ENCODE data around the gene CD82.
"Not testable (repeated sequence)": the region's sequence is repeated elsewhere in the genome, so short reads cannot be mapped to it uniquely, and the experiment has no call there.

Gene CD82

DNA sequence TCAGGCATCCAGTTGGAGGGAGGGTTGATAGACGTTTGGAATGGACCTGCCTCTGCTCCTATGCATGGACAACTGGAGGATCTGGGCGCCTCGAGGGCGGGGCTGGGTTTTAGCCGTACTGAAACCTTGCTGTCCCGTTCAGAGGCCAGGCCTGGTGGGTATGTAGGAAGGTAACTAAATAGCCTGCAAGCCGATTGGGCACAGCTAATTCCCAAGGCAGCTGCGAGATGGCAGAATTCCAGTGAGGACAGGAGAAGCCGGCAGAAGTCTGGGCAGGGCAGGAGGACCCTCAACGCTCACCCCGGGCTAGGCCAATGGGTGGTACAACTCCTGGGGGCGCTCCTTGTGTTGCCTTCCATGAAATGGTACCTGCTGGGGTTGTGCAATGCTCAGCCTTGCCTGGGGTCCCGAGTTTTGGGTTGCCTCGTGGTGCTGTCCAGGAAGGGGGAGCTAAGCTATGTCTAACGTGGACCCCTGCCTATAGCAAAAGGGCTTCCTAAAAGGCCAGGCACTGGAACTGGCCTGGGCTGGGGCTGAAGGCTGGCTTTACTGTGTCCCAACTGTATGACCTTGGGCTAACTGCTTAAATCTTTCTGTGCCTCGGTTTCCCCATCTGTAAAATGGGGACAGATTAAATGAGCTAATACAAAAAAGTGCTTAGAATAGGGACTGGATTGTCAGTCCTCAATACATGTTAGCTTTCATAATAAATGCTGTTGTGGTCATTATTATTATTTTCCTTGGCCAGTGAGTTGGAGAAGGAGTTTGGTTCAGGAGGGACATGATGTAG lies 30.1 kb upstream of the CD82 start:
- DNase-seq: no peak

DNA sequence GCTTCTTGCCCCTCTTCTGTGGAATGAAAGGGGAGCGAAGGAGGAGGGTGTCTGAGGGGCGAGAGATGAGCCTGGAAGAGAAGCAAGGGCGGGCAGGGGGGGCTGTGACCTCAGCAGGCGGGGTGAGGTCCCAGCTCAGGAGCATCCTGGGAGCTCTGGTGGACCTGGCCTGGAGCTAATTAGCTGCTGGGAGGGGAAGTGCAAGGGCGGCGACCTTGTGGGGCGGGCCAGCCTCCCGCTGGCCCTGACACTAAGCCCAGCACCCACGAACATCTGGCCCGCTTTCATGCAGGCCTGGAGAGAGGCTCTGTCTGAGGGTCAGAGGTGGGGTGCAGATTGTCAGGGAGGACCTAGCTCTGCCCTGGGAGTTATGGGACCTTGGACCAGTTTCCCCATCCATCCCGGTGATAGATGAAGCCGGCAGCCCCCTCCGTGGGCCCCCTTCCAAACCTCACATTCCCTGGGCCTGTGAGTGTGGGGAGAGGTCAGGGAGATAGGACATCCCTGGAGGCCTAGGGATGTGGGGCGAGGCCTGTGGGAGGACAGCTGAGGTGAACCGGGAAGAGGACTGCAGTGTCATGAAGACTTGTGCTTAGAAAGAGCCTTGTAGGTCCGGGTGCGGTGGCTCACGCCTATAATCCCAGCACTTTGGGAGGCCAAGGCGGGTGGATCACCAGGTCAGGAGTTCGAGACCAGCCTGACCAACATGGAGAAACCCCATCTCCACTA lies 28.5 kb upstream of the CD82 start:
- no peak for DNase-seq

DNA sequence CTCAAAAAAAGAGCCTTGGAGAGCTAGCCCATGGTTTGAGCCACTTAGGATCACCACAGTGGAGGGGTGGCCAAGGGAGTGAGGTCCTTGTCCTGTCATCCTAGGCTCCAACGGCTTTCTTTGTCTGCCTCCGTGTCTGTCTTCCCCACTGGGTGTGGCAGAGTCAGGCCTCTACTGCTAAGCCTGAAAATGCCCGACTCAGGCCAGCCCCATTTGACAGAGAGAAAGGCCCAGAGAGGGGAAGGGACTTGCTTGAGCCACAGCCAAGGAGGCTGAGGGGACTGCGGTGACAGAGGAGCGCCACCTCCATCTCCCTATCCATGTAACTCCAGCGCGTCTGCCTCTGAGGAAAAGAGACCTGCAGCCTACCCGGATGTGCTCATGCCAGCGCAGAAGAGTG lies 27.8 kb upstream of the CD82 start:
- no peak for DNase-seq

DNA sequence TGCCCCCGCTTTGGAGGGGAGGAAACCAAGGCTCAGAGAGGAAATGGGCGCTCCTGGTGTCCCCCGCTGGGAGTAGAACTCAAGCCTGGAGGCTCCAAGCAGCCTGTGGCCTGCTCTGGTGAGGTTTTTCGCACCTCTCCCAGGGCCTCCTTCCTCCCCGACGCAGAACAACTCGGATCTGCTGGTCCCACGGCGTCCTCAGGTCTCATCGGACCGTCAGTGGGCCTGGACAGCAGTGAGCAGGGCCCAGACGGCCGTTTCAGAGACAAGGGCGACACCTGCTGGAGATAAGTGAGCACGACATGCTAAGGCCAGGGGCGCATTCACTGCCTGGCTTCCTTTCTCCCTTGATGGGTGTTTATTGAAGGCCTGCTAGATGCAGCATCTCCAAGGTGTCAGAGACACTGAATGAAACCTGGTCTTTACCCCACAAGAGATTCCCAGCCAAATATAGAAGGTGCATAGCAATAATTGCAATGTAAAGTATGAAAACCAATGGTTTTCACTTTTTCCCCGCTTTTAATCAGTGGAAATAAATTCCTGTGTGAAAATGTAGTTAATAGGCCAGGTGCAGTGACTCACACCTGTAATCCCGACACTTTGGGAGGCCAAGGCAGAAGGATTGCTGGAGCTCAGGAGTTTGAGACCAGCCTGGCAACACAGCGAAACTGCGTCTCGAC lies 26.9 kb upstream of the CD82 start:
- peak; percentile 52 to 53 for DNase-seq

DNA sequence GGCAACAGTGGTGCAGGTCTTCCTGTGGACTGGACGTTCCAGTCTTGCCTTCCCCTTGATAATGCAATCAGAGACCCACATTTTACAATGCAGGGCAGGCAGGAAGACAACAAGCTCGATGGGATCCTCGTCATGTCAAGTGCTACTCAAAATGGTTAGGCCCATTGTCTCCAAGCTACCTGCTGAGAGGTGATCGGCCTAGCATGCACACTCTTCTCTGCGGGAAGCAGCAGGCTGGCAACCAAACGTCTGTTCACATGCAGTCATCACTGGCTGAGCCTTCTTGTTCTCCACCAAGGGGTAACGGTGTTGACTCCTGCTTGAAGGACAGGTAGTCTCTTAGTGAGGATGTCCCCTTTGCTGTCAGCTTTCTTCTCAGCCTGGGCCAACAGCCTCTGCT lies 25.5 kb upstream of the CD82 start:
- DNase-seq: no peak

DNA sequence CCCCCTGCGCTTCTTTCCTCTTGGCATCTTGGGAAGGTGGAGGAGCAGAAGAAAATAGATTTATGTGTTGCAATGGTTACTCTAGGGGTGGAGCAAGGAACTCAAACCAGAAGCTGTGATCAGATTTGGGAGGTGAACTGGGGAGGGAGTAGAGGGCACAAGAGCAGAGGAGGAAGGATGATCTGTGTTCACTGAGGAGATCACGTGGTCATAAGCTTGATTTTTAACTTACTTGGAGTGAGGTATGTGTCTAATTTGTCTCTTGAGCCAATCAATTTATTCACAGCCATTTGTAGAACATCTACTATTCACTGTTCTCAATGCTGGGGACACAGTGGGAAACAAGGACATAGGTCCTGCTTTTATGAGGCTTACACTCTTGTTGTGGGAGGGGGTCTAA lies 24.8 kb upstream of the CD82 start:
- DNase-seq: no peak

DNA sequence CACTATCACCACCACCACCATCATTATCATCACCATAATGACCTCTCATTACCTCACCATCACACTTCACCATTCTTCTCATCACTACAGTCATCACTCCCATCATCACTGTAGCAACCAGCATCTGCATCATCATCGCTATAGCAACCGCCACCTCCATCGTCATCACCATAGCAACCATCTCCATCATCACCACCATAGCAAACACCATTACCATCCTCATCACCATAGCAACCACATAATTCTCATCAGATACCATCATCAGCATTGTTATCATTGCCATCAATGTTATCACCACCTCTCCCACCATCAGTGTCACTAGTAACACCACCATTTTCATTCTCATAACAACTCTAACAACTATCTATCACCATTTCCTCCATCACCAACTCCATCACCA lies 23.1 kb upstream of the CD82 start:
- DNase-seq: no peak

DNA sequence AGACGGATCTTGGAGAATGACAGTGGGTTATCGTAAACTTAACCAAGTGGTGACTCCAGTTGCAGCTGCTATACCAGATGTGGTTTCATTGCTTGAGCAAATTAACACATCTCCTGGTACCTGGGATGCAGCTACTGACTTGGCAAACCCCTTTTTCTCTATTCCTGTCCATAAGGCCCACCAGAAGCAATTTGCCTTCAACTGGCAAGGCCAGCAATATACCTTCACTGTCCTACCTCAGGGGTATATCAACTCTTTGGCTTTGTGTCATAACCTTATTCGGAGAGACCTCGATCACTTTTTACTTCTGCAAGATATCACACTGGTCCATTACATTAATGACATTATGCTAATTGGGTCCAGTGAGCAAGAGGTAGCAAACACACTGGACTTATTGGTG lies 18.5 kb upstream of the CD82 start:
- DNase-seq: not testable (repeated sequence)

DNA sequence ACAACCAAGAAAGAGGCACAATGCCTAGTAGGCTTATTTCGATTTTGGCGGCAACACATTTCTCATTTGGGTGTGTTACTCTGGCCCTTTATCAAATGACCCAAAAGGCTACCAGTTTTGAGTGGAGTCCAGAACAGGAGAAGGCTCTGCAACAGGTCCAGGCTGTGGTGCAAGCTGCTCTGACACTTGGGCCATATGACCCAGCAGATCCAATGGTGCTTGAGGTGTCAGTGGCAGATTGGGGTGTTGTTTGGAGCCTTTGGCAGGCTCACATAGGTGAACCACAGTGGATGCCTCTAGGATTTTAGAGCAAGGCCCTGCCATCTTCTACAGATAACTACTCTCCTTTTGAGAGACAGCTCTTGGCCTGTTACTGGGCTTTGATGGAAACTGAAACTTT lies 17.9 kb upstream of the CD82 start:
- DNase-seq: not testable (repeated sequence)

DNA sequence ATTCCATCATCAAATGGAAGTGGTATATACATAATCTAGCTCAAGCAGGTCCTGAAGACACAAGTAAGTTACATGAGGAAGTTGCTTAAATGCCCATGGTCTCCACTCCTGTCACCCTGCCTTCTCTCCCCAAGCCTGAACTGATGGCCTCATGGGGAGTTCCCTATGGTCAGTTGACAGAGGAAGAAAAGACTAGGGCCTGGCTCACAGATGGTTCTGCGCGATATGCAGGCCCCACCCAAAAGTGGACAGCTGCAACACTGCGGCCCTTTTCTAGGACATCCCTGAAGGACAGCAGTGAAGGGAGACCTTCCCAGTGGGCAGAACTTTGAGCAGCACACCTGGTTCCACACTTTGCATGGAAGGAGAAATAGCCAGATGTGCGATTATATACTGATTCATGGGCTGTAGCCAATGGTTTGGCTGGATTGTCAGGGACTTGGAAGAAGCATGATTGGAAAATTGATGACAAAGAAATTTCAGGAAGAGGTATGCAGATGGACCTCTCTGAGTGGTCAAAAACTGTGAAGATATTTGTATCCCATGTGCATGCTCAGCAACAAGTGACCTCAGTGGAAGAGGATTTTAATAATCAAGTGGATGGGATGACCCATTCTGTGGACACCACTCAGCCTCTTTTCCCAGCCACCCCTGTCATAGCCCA lies 17.3 kb upstream of the CD82 start:
- DNase-seq: no peak

DNA sequence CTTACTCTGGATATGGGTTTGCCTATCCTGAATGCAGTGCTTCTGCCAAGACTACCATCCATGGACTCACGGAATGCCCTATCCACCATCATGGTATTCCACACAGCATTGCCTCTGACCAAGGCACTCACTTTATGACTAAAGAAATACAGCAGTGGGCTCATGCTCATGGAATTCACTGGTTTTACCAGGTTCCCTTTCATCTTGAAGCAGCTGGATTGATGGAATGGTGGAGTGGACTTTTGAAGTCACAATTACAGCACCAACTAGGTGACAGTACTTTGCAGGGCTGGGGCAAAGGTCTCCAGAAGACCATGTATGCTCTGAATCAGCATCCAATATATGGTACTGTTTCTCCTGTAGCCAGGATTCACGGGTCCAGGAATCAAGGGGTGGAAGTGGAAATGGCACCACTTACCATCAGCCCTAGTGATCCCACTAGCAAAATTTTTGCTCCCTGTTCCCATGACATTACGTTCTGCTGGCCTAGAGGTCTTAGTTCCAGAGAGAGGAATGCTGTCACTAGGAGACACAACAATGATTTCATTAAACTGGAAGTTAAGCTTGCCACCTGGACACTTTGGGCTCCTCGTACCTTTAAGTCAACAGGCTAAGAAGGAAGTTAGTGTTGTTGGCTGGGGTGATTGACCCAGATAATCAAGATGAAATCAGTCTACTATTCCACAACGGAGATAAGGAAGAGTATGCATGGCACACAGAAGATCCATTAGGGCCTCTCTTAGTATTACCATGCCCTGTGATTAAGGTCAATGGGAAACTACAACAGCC lies 16.3 kb upstream of the CD82 start:
- not testable (repeated sequence) for DNase-seq

DNA sequence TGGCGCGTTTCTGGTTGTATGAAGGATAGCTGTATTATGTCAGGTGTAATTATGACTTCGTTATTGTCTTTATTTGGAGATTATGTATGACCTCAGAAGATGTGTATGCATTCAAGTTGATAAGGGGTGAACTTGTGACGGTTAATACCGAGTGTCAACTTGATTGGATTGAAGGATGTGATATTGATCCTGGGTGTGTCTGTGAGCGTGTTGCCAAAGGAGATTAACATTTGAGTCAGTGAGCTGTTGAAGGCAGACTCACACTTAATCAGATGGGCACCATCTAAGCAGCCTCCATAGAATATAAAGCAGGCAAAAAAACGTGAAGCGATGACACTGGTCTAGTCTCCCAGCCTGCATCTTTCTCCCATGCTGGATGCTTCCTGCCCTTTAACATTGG lies 15.3 kb upstream of the CD82 start:
- DNase-seq: no peak

DNA sequence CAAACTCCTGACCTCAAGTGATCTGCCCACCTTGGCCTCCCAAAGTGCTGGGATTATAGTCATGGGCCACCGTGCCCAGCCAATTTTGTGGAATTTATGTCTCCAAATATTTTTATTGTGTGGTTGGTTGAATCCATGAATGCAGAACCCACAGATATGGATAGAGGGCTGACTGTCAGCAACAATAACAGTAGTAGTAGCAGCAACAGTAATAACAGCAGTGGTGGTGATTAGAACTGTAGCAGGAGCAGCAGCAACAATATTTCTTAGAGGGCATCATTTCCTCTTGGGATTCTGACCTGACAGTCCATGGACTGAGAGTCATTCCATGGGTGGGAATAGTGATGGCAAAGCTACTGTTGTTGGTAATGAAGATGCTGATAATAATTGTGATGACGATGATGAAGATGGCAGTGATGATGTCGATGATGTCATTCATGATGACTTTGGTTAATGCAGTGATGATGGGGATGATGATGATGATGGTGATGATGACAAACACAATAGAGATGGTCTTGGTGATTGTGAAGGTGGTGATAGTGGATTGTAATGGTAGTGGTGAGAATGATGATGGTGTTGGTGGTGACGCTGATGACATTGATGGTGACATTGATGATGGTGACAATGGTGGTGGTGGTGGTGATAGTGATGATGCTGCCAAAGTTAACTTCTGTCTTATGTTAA lies 13.9 kb upstream of the CD82 start:
- no peak for DNase-seq

DNA sequence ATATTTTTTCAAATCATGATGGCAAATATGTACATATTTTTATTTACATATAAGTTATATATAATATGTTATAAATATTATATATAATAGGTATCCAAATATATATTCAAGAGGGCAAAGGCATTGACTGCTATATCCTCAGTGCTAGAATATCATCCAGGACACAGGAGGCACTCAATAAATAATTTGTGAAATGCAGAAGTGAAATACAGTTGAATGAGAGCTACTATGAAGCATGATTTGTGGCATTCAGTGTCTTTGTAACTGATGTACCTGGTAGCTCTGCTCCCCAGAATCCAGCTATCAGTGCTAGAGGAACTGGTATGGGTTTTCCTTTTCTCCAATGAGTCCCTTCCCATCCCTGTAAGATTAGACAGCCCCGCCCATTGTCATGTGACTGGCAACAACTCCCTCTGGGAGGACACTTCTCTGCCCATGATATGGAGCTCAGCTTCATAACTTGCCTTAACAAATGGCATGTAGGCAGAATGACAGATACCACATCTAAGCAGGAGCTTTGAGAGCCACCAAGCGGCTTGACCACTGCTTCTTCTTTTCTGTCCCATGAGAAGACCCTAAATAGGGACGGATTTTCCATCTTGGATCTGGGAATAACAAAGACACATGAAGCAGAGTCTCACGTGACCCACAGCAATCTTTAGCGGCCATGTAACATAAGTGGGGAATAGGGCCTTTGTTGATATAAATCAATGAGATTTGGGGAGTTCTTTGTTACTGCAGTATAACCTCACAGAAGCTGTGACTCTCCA lies 10.2 kb upstream of the CD82 start:
- no peak for DNase-seq

DNA sequence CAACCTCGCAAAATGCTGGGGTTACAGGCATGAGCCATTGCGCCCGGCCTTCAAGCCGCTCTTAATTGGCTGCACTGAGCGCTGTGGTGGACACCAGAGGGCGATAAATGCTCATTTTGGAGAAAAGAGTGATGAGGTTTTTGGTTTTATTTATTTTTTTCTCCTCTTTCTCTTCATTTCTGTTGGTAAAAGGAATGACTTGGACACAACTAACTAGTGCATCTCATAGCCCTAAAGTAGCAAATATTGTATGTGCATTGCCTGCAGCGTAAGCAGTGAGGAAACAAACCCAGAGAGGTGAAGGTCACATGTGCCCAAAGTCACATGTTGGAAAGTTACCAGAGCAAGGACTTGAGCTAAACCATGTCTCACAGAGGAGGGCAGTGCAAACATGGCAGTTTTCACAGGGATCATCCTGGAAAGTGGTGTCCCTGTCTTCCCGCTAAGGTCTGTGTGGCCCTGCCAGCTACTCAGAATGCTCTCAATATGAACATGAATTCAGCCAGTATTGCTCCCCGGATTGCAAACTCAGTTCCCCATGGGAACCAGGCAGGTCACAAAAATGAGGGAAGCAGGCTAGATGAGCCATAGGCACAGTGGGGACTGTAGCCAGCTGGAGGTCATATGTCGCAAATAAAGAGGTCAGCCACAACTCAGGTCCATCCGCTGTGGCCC lies 8.6 kb upstream of the CD82 start:
- peak in 1 of 2 donors; percentile 26 for DNase-seq

DNA sequence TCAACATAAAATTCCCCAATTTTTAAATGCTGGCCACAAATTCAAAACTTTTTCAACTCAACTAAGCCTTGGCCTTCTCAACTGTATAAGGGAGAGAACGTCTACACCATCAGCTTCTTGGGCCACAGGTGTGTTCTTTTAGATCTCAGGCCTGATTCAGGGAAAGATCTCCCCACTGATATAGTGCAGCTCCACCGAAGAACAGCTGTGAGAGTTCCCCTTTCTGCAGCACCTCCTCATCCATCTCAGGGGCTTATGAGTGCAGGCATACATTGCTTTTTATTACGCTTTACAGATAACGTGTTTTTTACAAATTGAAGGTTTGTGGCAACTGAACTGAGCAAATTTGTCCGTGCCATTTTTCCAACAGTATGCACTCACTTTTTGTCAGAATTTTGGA lies 8.0 kb upstream of the CD82 start:
- DNase-seq: no peak

DNA sequence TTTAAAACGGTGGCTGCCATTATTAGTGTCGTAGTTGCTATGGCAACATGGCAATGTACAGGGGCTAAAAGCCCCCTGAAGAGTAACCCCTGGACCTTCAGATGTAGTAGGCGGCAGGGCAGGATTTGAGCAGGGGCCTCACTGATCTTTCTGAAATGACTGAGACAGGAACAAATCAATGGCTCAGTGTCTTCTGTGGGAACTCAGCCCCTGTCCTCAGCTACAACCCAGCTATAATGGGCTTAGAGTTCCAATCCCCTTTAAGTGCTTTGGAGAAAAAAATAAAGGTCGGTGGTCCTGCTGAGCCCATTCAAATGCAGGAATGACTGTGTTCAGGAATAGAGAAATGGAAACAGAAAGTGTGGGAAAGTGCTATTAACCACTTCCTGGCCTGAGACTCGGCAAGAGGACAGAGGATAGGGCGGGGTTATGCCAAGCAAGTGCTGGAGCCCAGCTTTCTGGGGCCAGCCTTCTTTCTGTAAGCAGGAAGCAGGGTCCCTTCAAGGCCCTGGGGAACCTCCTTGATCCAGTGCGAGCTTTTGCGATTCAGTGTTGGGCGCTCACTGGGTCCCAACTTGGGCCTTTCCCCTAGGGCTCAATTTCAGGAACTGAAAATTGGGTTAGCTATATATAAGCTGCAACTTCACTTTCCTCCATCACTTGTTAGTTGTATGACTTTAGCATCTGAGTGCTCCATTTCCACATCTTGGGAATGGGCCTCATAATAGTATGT lies 6.1 kb upstream of the CD82 start:
- DNase-seq: no peak

DNA sequence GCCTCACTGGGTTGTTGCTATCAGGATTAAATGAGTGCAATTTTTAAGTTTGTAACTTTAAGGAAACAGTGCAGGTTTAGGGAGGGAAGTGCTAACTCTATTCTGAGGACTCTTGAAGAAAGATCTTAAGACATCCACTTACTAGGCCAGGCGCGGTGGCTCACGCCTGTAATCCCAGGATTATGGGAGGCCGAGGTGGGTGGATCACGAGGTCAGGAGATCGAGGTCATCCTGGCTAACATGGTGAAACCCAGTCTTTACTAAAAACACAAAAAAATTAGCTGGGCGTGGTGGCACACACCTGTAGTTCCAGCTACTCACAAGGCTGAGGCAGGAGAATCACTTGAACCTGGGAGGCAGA lies 5.5 kb upstream of the CD82 start:
- not testable (repeated sequence) for DNase-seq

DNA sequence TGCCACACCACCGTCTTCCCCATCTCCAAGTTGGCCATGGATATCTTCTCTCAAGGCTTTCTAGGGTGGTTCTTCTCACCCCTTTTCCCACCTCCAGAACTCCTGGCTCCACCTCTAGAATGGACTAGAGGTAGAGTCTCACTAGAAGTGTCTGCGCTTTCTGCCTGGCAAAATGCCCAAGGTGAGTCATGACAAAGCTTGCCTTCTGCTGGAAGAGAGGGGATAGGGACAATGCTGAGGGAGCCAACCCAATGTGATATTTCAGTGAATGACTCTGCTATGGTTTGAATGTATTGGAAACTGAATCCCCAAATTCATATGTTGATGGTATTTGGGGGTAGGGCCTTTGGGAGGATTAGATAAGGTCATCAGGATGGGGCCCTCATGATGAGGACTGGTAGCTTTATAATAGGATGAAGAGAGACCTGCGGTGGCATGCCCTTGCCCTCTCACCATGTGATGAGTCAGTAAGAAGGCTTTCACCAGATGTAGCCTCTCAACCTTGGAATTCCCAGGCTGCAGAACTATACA lies 4.1 kb upstream of the CD82 start:
- no peak for DNase-seq

All from bone marrow (tissue), 2 donors.